ENCODE data around the gene NR5A2. TPM values are rescaled to one million over a fixed set of nuclear protein-coding genes. Genes with fewer than 3 reads are reported as not detected.
"Not testable (repeated sequence)": the region's sequence is repeated elsewhere in the genome, so short reads cannot be mapped to it uniquely, and the experiment has no call there.

NR5A2 gene
- total RNA-seq, 1 experiment from 2014 or later, result 0.03 TPM

DNA sequence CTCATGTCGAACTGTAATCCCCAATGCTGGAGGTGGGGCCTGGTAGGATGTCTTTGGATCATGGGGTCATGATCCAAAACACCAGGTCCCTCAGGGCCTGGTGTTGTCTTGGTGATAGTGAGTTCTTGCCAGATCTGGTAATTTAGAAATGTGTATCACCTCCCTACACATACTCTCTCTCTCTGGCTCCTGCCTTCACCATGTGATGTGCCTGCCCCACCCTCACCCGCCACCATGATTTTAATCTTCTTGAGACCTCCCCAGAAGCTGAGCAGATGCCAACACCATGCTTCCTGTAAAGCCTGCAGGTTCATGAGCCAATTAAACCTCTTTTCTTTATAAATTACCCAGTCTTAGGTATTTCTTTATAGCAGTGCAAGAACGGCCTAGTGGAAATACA lies 136.4 kb downstream of the NR5A2 start:
- no peak for DNase-seq (ENCODE audit: low spot score)

DNA sequence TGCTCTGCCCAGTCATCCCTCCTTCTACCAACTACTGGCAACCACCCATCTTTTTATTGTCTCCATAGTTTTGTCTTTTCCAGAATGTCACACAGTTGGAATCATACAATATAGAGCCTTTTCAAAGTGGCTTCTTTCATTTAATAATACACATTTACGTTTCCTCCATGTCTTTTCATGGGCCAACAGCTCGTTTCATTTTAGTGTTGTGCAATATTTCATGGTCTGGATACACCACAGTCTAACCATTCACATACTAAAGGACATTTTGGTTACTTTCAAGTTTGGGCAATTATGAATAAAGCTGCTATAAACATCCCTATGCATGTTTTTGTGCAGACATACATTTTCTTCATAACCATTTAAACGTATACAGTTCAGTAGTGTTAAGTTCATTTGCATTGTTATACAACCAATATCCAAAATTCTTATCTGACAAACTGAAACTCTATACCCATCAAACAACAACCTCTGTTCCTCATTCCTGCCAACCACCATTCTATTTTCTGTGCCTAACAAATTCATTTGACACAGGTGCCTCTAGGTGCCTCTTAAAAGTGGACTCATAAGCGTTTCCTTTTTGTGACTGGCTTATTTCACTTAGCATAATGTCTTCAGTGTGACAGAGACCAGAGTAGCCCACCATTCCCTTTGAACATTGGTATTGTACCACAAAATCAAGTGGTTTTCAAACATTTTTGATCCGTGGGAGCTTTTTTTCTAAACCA lies 138.1 kb downstream of the NR5A2 start:
- DNase-seq (ENCODE audit: low spot score), result no peak

DNA sequence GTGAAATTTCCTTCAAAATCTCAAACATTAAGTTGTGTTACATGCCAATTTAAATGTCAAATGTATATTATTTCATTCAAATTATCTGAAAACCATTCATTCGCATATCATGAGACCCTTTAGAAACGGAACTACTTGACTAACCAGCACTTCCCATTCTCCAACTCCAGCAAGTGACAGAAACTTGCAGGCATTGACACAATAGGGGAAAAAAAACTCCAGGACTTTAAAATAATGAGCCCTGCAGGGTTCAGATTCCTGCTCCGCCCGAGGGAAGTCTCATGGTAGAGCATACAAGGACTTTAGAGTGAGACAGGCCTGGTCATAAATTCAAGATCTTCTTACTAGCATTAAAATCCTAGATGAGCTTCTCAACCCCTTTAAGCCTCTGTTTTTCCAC lies 138.9 kb downstream of the NR5A2 start:
- no peak for DNase-seq (ENCODE audit: low spot score)

DNA sequence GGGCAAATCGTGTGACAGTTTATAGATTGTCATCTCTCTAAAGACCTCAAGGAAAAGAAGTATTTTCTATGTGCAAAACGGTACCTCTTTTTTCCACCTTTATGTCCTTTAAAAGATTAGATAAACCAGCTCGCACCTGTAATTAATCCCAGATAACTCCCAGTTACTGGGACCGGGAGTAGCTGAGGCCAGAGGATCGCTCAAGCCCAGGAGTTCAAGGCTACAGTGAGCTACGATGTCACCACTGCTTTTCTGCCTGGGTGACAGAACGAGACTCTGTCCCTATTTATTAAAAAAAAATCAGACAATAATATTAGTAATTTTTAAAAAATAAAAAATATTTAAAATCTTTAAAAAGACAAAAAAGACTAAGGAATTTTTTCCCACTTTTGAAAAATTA lies 141.4 kb downstream of the NR5A2 start:
- DNase-seq (ENCODE audit: low spot score), result no peak

DNA sequence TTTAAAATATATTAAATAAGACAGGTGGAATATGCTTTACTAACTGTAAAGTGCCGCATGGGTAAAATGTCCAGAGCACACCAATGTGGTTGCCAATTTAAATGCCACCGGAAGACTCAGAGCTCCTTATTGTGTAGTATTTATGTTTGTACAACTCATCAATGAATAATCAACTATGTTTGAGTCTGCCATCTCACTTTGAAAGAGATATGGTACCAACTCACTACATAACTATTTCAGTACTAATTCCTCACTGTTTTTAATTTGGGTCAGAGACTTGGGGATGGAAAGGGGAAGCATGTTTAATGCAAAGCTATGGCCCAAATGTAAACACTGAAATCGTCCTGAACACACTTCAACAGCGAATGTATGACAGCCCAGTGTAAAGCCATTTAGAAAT lies 144.8 kb downstream of the NR5A2 start:
- DNase-seq (ENCODE audit: low spot score), result peak; percentile 24

DNA sequence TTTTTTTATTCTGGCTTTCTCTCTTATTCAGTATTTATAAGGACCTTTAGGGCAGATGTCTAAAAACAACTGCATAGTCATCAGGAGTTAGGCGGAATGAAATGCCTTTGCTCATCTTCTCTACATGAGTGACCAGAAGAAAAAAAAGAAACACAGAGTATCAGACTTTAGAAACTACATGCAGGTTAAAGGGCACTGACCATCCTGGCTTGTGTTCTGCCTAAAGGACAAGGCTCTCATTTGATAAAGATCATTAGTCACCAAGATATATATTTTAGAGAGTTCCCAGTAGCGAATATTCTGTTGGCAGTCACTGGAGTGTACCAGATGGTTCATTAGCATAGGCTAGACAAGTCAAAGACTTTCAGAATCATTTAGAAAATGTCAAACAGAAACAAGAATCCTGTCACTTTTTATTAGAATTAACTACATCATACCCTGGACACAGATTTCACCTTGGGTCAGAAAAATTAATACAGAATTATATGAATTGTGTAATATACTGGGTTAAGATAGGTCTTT lies 145.6 kb downstream of the NR5A2 start:
- DNase-seq (ENCODE audit: low spot score), result no peak

DNA sequence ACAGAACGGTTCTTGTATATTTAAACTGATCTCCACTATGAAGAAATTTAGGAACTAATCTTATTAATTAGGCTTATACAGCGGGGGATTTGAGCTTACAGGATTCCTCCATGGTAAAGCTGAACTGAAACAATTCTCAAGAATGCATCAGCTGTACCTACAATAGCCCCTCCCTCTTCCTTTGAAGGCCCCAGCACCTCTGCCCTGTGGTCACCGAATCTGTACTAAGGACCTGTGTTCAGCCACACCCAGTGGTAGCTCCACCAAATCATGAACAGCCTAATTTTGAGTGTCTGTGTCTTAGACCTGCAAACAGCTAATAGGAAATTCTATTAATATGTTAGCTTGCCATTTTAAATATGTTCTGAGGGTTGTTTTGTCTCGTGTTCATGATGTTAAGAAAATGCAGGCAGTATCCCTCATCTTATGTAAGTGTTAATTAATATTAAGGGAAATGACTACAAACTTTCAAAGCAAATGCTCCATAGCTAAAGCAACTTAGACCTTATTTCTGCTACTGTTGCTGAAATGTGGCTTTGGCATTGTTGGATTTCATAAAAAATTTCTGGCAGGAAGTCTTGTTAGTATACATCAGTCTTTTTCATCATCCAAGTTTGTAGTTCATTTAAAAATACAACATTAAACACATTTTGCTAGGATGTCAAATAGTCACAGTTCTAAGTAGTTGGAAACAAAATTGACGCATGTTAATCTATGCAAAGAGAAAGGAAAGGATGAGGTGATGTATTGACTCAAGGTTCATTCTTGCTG lies 147.2 kb downstream of the NR5A2 start:
- DNase-seq (ENCODE audit: low spot score), result no peak

DNA sequence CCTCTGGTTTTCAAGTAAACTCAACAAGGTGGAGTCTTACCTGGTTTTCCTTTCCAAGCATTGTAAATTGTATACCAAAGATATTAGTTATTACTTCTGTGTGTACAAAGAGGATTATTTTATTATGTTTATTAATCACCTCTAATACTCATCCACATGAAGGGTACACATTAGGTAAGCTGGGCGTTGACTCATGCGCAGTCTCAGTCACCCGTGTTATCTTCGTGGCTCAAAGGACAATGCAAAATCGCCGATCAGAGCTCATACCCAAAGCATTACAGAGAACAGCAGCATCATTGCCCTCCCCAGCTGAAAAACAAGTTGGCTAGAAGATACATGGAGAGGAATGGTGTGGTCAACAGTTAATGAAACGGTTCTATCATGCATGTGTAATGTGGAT lies 148.7 kb downstream of the NR5A2 start:
- no peak for DNase-seq (ENCODE audit: low spot score)

DNA sequence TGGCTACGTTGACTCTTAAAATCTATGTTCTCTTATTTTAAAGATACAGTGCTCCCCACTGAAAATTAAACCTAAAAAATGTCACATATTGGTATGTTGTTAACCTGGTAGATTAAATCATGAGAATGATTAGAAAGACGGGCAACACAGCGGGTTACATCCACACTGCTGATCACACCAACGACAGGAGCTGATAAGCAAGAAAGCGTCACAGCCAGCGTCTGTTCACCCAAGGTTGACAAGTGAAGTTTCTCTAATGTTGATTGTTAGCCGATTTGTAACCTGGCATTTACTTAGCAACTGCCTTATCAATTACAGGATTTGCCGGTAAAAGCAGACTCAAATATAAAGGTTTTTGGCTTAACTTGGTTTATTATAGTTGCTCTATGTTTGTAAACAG lies 149.3 kb downstream of the NR5A2 start:
- DNase-seq (ENCODE audit: low spot score), result no peak

DNA sequence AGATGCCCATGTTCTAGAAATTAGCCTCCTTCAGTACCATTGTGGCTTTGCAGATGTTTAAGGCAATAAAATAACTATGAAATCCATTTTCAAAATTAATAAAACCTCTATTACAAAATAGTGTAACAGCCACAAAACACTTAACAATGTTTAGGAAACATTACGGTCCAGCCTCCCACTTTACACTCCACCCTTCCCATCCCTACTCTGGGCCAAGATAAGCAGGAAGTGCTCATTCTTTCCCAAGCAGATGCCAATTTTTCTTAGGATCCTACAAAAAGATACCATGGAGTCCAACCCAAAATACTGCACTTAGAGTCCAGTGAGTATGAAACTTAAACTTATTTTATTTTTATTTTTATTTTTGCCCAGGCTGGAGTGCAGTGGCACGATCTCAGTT lies 150.8 kb downstream of the NR5A2 start:
- DNase-seq (ENCODE audit: low spot score), result no peak

DNA sequence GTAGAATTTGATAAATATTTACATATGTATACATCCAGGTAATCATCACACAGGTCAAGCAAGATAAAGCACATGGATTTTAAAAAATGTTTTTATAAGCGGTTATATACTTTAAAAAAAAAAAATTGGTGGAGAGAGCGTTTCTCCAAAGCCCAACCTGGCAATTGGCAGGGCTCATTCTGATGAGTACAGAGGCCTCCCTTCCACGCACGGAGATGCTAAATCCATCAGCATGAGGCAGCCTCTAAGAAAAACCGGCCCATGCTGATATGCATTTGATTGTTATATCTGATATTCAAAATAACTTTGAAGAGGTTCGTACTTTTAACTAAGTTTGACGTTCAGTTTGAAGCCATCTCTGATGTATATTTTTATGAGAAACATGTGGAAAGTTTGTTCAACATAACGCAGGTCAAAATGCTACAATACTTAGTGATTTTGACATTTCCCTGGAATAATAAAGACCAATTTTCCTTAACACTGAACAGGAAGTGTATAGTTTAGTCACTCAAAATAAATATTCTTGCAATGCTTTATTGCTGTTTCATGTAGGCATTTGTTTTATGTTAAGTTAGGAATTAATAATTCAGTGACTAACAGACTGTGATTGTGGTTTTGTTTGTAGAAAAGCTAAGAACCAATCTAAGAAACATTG lies 151.7 kb downstream of the NR5A2 start:
- DNase-seq (ENCODE audit: low spot score), result no peak

DNA sequence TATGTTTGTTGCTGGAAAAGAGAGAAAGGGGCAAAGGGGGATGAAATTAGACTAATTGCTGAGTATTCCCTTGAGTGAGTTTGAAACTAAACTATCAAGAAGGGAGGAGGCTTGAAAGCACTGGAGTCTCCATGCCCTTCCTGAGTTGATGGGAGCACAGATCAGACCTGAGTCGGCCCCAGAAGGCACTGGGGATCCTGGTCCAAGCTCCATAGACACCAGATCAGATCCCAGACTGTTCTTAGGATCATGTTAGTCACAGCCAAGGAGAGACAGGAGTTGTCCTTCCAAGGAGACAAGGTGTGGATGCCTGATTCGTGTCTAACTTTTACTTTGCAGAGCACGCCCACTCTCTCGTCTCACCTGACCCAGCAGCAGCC lies 152.3 kb downstream of the NR5A2 start:
- no peak for DNase-seq (ENCODE audit: low spot score)

DNA sequence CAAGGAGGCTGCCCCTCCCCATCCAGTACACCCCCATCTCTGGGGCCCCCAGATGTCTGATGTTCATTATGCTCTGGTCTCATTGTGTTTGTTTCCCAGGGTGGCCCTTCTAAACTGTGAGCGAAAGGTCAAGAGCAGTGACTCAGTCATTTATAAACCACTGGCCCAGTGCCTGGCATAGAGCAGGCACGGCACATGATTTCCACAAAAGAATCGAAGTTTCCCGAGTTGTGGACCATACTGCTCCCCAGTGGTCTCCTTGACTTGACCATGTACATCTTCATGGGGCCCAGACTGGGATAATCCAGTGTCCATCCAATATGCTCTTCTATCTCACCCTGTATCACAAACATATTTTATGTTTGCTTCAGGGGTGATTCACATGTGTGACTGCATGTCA lies 153.3 kb downstream of the NR5A2 start:
- DNase-seq (ENCODE audit: low spot score), result peak; percentile 50

DNA sequence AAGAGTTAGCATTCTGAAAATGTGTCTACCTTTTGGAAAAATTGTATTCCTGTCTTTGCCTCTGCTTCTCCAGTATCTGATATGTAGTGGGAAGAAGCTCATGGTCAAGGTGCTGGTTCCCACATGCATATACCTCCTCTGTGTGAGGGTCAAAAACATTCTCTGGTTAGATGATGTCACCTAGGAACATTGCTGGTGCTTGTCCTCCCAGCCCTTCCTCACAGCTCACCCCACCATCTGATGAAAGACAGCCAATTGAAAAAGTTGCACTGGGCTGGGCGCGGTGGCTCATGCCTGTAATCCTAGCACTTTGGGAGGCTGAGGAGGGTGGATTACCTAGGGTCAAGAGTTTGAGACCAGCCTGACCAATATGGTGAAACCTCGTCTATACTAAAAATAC lies 154.4 kb downstream of the NR5A2 start:
- DNase-seq (ENCODE audit: low spot score), result no peak

DNA sequence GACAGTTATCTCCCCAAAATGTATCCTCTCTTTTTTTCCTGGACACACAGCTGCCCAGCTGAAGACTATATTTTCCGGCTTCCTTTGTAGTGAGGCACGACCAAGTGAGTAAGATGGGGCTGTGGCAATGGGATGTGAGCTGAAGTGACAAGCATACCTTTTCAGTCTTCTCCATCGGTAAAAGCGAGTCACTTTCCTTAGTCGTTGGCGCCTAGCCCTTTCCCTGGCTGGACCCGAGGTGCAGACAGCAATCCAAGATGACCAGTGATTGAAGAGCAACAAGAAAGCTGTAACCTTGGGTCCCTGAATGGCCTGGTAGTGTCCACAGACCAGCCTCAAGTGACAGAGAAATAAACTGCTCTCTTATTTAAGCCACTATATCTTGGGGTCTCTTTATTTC lies 155.2 kb downstream of the NR5A2 start:
- DNase-seq (ENCODE audit: low spot score), result no peak

DNA sequence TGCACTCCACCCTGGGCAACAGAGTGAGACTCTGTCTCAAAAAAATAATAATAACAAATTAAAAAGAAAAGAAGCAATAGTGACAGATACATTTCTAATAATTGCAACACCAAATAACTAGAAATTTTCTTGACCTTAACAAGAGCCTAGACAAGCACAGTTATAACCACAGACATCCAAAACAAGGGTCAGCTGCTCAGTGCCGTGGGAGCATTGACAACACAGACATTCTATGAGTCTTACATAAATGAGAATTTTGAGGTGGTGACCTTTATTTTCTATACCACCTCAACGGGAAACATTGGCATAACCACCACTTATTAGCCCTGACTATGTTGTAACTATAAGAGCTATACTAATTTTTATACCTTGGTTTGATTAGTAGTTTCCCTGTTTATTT lies 156.1 kb downstream of the NR5A2 start:
- no peak for DNase-seq (ENCODE audit: low spot score)

DNA sequence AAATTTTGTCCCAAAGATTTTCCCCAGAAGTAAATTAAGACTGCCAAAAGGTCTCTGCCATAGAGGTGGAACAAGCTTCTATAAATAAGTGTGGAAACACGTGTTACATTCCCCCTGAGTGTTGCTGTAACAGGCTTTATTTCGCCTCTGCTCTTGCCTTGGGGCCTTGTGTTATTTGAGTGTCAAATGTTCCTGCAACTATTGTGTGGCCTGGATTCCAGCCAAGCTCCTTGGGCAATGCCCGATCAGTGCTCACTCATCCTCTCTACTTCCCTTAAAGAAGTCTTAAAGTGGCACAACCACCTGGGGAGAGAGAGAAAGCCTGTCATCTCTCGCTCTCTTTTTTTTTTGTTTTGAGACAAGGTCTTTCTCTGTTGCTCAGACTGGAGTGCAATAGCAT lies 156.7 kb downstream of the NR5A2 start:
- peak; percentile 84 for DNase-seq (ENCODE audit: low spot score)

DNA sequence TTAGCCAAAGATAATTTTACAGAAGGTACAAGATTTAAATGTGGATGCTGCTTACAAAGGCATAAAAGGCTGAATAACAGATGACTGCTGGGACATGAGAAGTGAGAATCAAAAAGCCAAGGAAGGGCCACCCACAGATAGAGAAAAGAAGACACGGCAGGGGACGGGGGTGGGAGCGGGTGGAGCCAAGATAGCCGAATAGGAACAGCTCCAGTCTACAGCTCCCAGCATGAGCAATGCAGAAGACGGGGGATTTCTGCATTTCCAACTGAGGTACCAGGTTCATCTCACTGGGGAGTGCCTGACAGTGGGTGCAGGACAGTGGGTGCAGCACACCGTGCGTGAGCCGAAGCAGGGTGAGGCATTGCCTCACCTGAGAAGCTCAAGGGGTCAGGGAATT lies 157.7 kb downstream of the NR5A2 start:
- not testable (repeated sequence) for DNase-seq (ENCODE audit: low spot score)

DNA sequence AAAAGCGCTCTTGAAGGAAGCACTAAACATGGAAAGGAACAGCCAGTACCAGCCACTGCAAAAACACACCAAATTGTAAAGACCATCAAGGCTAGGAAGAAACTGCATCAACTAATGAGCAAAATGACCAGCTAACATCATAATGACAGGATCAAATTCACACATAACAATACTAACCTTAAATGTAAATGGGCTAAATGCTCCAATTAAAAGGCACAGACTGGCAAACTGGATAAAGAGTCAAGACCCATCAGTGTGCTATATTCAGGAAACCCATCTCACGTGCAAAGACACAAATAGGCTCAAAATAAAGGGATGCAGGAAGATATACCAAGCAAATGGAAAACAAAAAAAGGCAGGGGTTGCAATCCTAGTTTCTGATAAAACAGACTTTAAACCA lies 159.8 kb downstream of the NR5A2 start:
- not testable (repeated sequence) for DNase-seq (ENCODE audit: low spot score)

DNA sequence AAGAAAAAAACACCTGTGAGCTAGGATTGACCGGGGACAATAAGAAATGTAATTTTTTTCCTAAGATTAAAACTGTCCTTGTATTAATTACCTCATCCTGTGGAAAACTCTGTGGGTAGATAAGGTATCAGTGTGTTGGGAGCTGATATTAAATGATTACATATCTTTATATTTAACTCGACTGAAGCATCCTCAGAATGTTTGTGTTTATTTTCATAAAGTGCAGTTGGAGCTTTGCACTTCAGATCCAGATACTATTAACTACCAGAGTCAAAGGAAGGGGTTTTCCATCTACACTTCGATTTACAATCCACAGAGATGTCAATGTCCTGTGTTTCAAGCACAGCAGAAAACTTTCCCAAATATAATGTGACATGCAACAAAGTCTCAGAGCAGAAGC lies 164.5 kb downstream of the NR5A2 start:
- DNase-seq (ENCODE audit: low spot score), result no peak

DNA sequence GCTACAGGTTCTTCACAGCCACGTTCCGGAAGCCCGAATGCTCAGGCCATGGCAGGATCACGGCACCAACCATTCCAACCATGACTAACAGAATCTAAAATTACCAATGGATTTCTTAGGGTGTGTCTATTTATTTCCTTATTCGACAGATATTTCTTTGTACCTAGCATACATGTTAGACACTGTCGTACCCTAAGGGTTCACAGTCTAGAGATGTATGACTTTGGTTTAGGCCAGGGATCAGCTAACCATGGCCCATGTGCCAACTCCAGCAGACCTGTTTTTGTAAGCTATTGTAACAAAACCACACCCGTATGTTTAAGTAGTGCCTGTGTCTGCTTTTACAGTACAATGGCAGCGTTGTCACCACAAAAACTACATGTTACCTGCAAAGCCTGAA lies 167.0 kb downstream of the NR5A2 start:
- no peak for DNase-seq (ENCODE audit: low spot score)

DNA sequence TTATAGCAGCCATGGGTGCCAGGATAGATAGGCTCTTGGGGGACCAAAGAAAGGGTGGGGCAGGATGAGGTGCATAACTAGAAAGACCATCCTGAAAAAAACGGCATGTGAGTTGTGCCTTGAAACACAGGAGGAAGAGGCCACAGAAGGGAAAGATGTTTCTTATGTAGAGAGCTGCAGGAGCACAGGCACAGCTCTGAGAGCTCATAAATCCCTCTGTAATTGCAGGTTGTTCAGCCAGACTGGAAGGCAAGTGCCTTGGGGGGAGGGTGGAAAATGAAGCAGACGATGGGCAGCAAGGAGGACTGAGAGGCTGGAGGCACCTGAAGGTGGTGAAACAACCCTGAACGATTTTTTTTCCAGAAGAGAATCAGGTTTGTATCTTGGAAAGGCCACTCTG lies 170.7 kb downstream of the NR5A2 start:
- no peak for DNase-seq (ENCODE audit: low spot score)
